ENCODE measurements around the gene CCR5AS.

DNA sequence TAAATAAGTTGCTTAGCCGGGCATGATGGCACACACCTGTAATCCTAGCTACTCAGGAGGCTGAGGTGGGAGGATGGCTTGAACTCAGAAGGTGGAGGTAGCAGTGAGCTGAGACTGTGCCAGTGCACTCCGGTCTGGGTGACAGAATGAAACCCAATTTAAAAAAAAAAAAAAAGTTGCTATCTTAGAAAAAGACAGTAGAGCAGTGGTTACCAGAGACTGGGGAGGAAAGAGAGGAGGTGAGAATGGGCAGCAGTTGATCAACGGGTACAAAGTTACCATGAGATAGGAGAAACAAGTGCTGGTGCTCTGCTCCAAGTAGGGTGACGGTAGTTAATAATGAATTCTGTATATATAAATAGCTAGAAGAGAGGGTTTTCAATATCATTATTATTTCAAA is 53.8 kb downstream of the CCR5AS start:
- TF ChIP-seq SP2 (IDR thresholded peaks at IDR 0.05; ENCODE audit: low read length) = no peak
- TF ChIP-seq GTF2F1 (IDR thresholded peaks at IDR 0.05; ENCODE audit: borderline replicate concordance, low read depth, low read length) = no peak
- TF ChIP-seq CTCF (IDR thresholded peaks at IDR 0.05; ENCODE audit: control extremely low read depth in 1 of 3, insufficient read depth in 1 of 3, low read depth in 1 of 3, low read length in 3 of 3) = no peak
